ENCODE results near the gene DIPK1C. TPM values are rescaled to one million over a fixed set of nuclear protein-coding genes. Genes with fewer than 3 reads are reported as not detected.

DIPK1C gene
- total RNA-seq, 2 donors from 2014 or later: not detected

DNA sequence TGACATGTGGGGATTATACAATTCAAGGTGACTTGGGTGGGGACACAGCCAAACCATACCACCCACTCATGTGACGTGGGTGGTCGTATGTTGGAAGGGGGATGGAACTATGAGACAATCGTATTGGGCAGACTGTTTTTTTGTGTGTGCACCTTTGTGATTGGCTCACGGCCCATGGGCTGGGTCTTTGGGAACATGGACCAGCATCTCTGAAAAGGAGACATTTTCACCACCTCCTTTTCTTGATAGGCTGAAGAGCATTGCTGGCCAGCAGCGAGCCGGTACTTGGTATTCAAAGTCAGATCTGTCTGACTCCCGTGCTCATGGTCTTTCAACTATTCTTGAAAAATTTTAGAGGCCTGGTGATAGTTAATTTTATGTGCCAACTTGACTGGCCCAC lies 62.1 kb downstream of the DIPK1C start:
- ATAC-seq (no peak), DNase-seq (ENCODE audit: low spot score) (no peak)
- Mint-ChIP-seq H3K27me3 (peaks cover 17 to 37% of the 10 kb centered on the region in 2 donors), H3K4me1 (ENCODE audit: low read depth in 2 of 2) (peaks cover 0 to 8% of the 10 kb centered on the region in 2 donors), H3K27ac (no peak overlapping the region), H3K36me3 (no peaks in the 10 kb centered on the region), H3K4me3 (no peak overlapping the region), H3K9me3 (no peaks in the 10 kb centered on the region)

- H3K9me3 Mint-ChIP-seq: no peaks in the 10 kb centered on the region
Measured at GRCh38 chr18:74392323-74392722, 64.8 kb downstream of the DIPK1C start.

GRCh38 chr18:74390900-74391299 lies 66.2 kb downstream of the DIPK1C start:
- no peaks in the 10 kb centered on the region for H3K36me3 Mint-ChIP-seq
- no peak overlapping the region for H3K4me3 Mint-ChIP-seq
- H3K27me3 Mint-ChIP-seq: peaks cover 9 to 32% of the 10 kb centered on the region in 2 donors
- H3K4me1 Mint-ChIP-seq (ENCODE audit: low read depth in 2 of 2): peaks cover 0 to 8% of the 10 kb centered on the region in 2 donors
- ATAC-seq: no peak
- DNase-seq (ENCODE audit: low spot score): no peak
- H3K27ac Mint-ChIP-seq: no peak overlapping the region
- H3K9me3 Mint-ChIP-seq: no peaks in the 10 kb centered on the region

More at GRCh38 chr18:74392323-74392722, 64.8 kb downstream of the DIPK1C start:
- peaks cover 12 to 32% of the 10 kb centered on the region in 2 donors for H3K27me3 Mint-ChIP-seq
- DNase-seq (ENCODE audit: low spot score) (no peak), ATAC-seq (no peak)
- peaks cover 0 to 8% of the 10 kb centered on the region in 2 donors for H3K4me1 Mint-ChIP-seq (ENCODE audit: low read depth in 2 of 2)
- no peaks in the 10 kb centered on the region for H3K36me3 Mint-ChIP-seq
- no peak overlapping the region for H3K27ac Mint-ChIP-seq
- H3K4me3 Mint-ChIP-seq: no peak overlapping the region

DNA sequence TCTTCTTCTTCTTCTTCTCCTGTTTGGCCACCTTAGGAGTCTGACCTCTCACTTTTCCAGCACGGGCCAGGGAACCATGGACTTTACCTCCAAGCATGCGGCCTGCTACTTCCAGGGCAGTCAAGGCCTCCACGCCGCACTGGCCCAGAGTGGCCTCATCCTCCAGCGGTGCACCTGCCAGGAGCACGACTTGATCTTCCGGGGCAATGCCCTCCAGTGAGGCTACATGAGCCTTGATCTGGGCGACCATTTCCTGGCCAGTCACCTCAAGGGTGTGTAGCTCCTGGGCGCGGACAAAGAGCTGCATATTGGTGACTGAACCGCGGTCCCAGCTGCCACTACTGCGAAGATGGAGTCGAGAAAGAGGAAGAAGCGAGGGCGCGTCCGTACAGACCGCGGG lies 67.1 kb downstream of the DIPK1C start:
- Mint-ChIP-seq H3K4me1 (ENCODE audit: low read depth in 2 of 2) (peaks cover 0 to 8% of the 10 kb centered on the region in 2 donors), H3K27ac (no peak overlapping the region), H3K27me3 (peaks cover 9 to 32% of the 10 kb centered on the region in 2 donors), H3K36me3 (no peaks in the 10 kb centered on the region), H3K4me3 (no peak overlapping the region), H3K9me3 (no peaks in the 10 kb centered on the region)
- no peak for DNase-seq (ENCODE audit: low spot score)
- no peak for ATAC-seq

GRCh38 chr18:74389171-74389927 lies 67.8 kb downstream of the DIPK1C start:
- no peaks in the 10 kb centered on the region for H3K9me3 Mint-ChIP-seq
- ATAC-seq (no peak), DNase-seq (ENCODE audit: low spot score) (no peak)
- peaks cover 9 to 26% of the 10 kb centered on the region in 2 donors for H3K27me3 Mint-ChIP-seq
- no peak overlapping the region for H3K4me3 Mint-ChIP-seq
- H3K4me1 Mint-ChIP-seq (ENCODE audit: low read depth in 2 of 2): peaks cover 0 to 8% of the 10 kb centered on the region in 2 donors
- H3K27ac Mint-ChIP-seq: no peak overlapping the region
- no peaks in the 10 kb centered on the region for H3K36me3 Mint-ChIP-seq

- DNase-seq (ENCODE audit: low spot score) (no peak), ATAC-seq (no peak)
- no peaks in the 10 kb centered on the region for H3K9me3 Mint-ChIP-seq
- H3K27ac Mint-ChIP-seq: no peak overlapping the region
- no peak overlapping the region for H3K4me3 Mint-ChIP-seq
- peaks cover 0 to 8% of the 10 kb centered on the region in 2 donors for H3K4me1 Mint-ChIP-seq (ENCODE audit: low read depth in 2 of 2)
- H3K36me3 Mint-ChIP-seq: no peaks in the 10 kb centered on the region
- H3K27me3 Mint-ChIP-seq: peaks cover 4 to 19% of the 10 kb centered on the region in 2 donors
Measured at GRCh38 chr18:74388227-74388626, 68.9 kb downstream of the DIPK1C start.

DNA sequence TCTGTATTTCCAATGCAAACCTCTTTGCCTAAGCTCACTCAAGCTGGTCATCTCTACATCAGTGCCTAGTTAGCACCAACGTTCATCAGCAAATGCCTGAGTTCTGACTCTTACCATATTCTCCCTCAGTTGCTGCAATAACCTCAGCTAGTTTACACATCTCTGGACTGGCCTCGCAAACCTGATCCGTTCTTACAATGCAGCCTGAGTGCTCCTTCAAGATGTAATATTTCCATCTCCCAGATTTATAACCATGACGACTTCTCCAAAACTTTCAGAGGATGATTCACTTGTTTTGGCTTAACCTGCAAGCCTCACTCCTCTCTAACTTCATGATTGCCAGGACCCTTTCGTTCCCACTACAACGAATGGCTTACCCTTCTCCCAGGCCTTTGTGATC lies 69.7 kb downstream of the DIPK1C start:
- H3K36me3 Mint-ChIP-seq: no peaks in the 10 kb centered on the region
- H3K27ac Mint-ChIP-seq: no peak overlapping the region
- peaks cover 0 to 8% of the 10 kb centered on the region in 2 donors for H3K4me1 Mint-ChIP-seq (ENCODE audit: low read depth in 2 of 2)
- H3K9me3 Mint-ChIP-seq: no peaks in the 10 kb centered on the region
- DNase-seq (ENCODE audit: low spot score) (no peak), ATAC-seq (no peak)
- H3K4me3 Mint-ChIP-seq: no peak overlapping the region
- H3K27me3 Mint-ChIP-seq: peaks cover 0 to 11% of the 10 kb centered on the region in 2 donors

Other genes starting within 250 kb of the DIPK1C start
- 10 to 100 TPM; 27.2 to 55.6 TPM for gene CYB5A, start 165.3 kb downstream of the DIPK1C start, total RNA-seq
- gene C18orf63, start 141.5 kb downstream of the DIPK1C start, total RNA-seq: not detected
- gene CNDP2, start 39.1 kb upstream of the DIPK1C start, total RNA-seq: 100 to 1,000 TPM; 152 to 215 TPM
- under 1 TPM in 1 of 2 donors, not detected in 1; 0.57 TPM for gene CNDP1, start 77.2 kb upstream of the DIPK1C start, total RNA-seq
- gene ZNF407, start 140.6 kb upstream of the DIPK1C start, total RNA-seq: 10 to 100 TPM; 21.9 to 44.6 TPM

Data from natural killer cell treated with Interleukin-12 subunit alpha and Interleukin-12 subunit beta and Interleukin-15 and Interleukin-18, amount 100 ng/mL, for 72 hours (primary cell).